Astrocyte of the cerebellum (primary cell): ENCODE measurements around the gene ANXA11.

ENCODE experiments used
- DNase-seq: peaks from one replicate; pipeline ENCODE4 v3.0.0-alpha.2; 2011; ENCODE audit warnings: low read depth
- H3K4me3 ChIP-seq: 2 replicates; pipeline ENCODE4 v1.5.1; 2011; ENCODE audit warnings: mild to moderate bottlenecking, low read depth, low read length, moderate library complexity
- CTCF ChIP-seq: IDR thresholded peaks from 2 replicates; pipeline ENCODE4 v1.5.1; 2012; ENCODE audit warnings: low read length, low read depth, moderate library complexity, mild to moderate bottlenecking; ENCODE audit errors: missing control alignments
- in situ Hi-C: cut with HindIII; loops from 2 replicates; pipeline ENCODE4 v1.10.0; 2017; ENCODE audit warnings: low sequenced_read_pairs

Gene ANXA11

DNA sequence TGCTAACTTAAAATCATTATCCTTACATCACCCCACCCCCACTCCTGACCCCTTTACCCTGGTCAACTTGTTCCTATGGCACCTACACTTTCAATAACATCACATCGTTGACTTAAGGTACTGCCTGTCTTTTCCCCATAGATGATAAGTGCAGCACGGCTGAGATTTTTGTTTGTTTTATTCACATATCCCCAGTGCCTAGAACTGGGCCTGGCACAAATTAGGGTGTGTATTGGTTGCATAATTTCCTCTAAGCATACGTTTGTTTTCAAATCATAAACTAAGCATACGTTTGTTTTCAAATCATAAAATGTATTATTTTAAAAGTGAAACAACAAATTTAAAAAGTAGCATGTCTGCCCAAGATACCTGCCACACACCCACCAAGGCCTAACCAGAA lies 35.3 kb downstream of the ANXA11 start:
- in situ Hi-C loops: no loop called here
- no peak for TF ChIP-seq CTCF
- no peak overlapping the region for H3K4me3 ChIP-seq
- no peak for DNase-seq

DNA sequence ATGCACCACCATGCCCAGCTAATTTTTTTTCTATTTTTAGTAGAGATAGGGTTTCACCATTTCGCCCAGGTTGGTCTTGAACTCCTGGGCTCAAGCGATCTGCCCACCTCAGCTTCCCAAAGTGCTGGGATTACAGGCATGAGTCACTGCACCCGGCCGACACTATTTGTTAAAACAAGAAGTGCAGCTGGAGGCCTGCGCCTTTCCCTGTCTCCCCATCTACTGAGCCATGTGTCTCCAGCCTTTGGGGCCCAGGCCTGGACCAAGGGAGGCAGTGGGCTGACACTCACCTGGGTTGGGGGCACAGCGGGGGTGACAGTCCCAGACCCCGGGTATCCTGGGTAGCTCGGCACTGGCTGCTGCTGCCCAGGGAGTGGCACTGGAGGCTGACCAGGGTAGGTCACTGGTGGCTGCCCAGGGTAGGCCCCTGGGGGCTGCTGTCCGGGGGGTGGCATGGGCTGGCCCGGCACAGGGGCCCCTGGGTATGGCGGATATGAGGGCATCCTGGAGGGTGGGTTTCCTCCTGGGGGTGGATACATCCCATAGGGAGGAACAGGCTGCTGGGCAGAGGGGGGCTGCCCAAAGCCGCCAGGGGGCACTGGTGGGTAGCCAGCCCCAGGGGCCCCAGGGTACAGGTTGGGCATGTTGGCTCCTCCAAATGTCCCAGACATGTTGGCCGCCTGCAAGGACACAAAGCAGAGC lies 36.5 kb downstream of the ANXA11 start:
- DNase-seq: no peak
- peak; percentile 17 for TF ChIP-seq CTCF
- H3K4me3 ChIP-seq: no peak overlapping the region
- in situ Hi-C loops: no loop called here

- H3K4me3 ChIP-seq: no peak overlapping the region
- no peak for DNase-seq
- TF ChIP-seq CTCF: no peak
- in situ Hi-C loops: no loop called here
These were observed 37.2 kb downstream of the ANXA11 start for GRCh38 chr10:80168162-80168511.

DNA sequence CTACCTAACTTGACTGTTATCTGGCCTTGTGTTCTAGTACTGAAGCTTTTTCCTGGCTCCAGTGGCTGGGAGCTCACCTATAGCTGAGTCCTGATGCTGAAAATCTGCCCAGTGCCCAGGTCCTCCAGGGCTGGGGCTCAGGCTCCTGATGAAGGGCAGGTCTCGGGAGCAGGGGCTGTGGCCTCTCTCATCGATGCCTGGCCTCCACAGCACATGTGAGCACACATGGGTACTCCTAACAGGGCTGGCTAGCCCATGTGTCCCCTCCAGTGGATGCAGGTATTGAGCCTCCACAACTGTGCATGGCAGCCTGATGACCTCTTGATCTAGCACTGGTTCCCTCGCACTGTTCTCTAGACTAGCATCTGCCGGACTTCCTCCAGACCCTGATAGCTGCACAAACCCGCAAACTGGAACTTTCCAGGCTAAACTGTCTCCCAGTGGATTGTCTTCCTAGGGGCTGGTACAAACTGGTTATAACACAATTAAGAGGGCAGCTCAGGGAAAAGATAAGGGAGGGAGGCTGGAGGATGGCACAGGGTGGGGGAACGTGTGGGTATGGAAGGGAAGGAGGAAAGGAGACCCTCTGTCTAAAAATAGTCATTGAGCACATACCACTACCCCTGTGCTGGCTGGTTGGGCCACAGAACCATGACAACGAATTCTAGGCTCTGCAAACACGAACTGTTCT lies 37.7 kb downstream of the ANXA11 start:
- TF ChIP-seq CTCF: no peak
- DNase-seq: no peak
- H3K4me3 ChIP-seq: no peak overlapping the region
- in situ Hi-C loops: no loop called here

GRCh38 chr10:80166581-80167470 lies 38.5 kb downstream of the ANXA11 start:
- no peak for DNase-seq
- in situ Hi-C loops: no loop called here
- no peak overlapping the region for H3K4me3 ChIP-seq
- no peak for TF ChIP-seq CTCF

DNA sequence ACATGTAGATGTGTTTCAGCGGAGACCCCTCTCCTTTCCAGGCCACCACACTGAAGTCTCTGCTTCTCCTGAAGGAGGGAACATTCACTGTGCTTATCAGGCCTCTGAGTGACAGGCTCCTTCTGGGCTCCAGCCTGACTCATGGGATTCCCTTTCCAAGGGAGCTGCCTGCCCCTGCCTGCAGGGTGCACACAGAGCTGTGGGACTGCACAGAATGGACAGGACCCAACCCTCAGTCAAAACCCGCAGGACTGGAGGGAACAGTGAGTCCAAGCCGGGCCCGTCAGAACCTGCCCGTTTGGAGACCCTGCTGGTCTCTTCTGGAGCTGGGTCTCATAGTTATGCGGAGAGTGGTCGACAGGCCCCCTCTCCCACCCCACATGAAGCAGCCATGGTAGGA lies 40.2 kb downstream of the ANXA11 start:
- H3K4me3 ChIP-seq: no peak overlapping the region
- TF ChIP-seq CTCF: no peak
- DNase-seq: no peak
- in situ Hi-C loops: no loop called here
